HG02938 (cell line): ENCODE results near the gene ST6GAL1.

Experiments used
- ATAC-seq: cut with Tn5 transposase; IDR thresholded peaks from one replicate; pipeline ENCODE4 v1.9.1; 2021; ENCODE audit warnings: mild to moderate bottlenecking, moderate library complexity; ENCODE audit not compliant: unreplicated experiment

The ST6GAL1 gene

DNA sequence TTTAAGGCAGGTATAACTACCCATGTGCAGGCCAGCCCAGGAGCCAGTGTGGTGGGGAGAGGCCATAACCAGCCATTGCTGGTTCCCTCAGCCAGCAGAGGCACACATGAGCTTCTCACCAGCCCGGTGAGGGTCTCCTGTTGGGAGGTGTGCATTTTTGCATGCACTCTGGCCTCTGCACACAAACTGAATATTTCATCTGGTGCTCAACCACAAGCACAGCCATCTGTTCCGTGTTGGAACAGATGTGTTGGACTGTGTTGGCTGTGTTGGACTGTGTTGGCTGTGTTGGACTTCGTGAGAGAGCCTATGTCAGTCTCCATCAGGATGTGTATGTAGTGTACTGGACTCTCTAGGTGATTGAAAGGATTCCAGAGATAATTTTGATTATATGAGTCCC is 141.8 kb downstream of the ST6GAL1 start:
- no peak for ATAC-seq

DNA sequence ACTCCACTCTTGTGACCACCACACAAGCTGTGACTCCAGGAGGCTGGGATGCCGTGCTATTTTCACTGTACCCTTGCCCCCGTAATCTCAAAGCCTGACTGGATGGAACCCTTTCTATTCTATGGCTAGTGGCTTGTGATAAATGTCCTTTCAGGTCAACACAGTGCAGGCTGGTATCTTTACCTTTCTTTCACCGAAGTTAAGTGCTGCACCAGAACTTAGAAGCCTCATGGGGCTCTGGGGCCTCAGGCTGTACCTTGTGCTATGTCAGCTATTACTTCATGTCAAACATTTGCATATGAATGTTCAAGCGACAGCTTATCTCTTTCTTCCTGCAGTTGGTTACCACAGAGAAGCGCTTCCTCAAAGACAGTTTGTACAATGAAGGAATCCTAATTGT is 142.2 kb downstream of the ST6GAL1 start:
- no peak for ATAC-seq

DNA sequence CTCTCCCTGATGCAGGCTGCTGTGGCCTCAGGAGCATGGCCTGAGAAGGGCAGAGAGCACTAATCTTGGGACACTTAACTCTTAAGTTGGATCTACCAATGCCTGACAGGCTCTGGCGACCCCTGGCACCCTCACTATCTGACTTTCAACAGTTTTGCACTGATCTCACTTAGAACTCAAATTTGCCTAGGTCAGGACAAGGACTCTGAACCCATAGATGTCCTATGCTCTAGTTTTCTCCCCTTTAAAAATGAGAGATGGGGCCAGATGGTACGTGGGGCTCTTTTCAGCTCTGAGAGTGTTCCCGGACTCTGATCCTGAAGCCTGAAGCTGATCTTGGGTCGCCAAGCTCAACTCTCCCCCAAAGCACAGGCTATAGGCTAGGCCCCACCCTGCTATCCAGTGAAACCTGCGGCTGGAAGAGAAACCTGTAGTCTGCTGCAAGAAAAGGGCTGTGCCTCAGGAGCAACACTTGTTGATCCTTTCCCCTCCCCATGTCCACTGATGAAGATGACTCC is 143.3 kb downstream of the ST6GAL1 start:
- no peak for ATAC-seq

DNA sequence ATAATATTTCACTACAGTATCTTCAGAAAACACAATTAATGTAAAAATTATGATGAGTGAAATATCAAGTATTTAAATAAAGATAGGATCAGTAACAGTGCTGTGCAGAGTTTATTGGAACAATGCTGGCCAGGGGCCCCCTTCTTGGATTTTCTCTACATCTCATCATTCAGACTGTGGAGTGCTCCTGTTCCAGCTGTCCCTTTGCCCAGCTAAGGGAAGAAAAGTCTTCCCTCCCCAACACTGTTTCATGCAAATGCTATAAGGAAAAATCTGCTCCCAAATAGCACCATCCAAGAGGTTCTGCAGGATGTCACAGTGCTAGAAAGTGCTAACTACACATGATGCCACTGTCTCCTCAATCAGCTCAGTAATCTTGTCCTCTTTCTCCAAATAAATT is 144.5 kb downstream of the ST6GAL1 start:
- no peak for ATAC-seq

DNA sequence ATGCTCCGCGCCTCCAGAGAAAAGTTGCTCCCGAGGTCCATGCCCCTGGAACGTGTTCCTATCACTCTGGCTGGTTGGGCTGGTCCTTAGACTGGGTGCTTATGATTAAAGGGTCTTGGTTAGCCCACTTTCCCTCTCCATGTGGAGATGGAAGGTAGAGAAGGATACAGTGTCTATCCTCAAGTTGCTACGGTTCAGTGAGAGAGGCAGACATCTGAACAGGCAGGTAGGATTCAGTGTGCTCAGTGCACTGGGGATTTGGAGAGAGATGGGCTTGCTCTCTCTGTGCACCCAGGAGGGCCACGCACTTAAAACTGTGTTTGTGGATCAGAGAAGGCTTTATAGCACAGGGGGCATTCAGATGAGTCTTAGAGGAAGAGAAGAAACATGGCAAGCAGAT is 146.0 kb downstream of the ST6GAL1 start:
- no peak for ATAC-seq

DNA sequence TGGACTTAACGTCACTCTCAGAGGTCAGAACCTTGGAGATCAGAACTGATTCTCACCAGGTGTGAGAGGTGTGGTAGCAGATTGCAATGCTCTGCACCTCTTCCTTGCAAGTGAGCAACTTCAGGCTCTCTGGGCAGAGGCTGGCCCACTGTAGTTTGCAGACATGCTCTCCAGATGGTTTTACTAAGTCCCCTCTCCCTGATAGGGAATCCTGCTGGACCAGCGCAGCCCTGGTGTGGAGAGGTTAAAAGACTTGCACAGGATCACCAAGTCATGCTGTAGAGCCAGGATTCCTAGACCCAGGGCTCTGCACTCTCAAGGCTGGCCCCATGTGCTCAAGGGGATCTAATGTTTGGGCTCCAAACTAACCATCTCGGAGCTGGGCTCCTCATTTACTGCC is 146.8 kb downstream of the ST6GAL1 start:
- ATAC-seq: no peak

DNA sequence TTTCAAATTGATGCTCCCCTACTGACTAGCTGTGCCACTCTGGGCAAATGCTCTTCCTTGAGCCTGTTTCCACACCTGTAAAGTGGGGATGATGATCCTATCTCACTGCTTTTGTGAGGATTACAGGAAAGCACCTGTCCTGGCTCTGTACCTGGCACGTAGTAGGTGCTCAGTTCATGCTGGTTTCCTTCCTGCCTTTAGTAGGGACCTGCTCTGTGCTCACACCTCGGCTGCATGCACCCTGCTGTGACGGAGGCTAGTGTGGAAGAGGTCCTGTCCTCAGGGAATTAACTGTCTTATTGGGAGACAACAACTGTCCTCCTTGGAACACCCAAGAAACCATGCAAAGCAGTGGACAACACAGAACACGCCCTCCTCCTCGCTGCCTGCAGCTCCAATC is 147.2 kb downstream of the ST6GAL1 start:
- no peak for ATAC-seq

DNA sequence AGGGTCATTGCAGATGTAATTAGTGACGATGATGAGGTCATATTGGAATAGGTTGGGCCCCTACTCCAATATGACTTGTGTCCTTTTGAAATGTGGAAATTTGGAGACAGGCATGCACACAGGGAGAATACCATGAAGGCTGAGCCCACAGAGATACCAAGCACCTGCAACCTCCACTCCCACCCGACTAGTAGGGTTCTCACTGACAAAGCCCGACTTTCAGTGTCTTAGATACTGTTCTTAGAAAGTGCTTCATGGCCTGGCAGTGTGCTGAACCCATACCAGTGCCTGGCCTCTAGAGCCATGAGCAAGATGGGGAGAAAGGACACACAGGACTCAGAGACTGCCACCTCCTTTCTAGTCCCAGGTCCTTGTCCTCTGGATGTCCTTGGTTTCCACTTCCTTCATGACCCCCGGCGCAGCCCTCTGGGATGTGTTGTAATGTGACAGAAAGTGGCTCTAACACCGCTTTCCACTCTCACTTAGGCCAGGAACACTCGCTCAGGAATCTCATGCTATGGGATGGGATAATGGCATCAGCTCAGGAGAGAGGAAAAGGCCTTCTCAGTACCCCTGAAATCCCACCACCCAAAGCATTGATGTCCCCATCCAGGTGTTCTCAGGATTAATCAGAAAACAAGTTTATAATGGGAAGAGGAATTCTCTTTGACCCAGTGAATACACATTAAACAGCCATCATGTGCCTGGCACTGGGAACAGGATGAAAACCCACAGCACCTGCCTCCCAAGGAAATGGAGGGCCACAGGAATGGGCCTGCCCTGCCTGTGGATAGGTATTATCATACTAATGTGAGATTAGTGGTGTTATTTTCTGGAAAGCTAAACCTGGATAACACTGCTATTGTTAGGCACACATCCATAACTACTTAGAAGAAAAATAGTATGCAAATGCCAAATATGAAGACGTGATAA is 149.0 kb downstream of the ST6GAL1 start:
- no peak for ATAC-seq

DNA sequence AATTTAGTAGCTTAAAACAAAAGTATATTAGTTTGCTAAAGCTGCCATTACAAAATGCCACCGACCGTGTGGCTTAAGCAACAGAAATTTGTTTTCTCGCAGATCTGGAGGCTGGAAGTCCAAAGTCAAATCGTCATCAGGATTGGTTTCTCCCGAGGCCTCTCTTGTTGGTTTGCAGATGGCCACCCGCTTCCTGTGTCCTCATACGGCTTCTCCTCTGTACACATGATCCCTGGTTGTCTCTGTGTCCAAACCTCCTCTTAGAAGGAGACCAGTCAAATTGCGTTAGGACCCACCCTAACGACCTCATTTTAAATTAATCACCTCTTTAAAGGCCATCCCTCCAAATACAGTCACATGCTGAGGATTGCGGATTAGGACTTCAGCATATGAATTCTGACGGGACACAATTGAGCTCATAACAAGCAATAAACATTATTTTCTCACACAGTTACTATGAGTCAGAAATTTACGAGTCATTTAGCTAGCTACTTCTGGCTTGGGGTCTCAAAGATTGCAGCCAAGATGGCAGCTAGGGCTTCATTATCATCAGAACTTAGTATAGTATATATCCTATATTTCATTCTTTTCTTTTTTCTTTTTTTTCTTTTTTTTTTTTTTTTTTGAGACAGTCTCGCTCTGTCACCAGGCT is 150.6 kb downstream of the ST6GAL1 start:
- ATAC-seq: no peak

DNA sequence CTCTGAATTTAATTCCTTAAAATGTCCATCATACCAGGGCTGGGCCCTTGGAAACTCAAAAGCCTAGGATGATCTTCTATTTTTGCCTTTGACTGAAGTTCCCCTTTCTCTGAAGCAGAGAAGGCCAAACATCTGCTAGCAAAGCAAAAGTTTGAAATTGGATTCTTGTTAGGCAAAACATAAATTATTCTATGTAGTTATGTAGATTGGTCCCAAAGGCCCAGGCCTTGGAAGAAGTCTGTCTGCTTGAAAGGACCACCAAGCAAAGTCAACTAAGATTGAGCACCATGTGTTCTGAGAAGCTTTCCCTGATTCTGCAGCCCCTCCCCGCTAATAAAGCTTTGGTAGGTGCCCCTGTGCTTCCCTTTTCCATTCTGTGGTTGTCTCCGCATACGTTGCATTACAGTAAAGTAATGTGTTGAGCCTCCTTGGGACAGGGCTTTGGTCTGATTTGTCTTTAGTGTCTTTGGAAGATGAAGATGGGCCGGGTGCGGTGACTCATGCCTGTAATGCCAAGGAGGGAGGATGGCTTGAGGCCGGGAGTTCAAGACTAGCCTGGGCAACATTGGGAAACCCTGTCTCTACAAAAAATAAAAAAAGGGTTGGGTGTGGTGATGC is 152.5 kb downstream of the ST6GAL1 start:
- ATAC-seq: no peak

DNA sequence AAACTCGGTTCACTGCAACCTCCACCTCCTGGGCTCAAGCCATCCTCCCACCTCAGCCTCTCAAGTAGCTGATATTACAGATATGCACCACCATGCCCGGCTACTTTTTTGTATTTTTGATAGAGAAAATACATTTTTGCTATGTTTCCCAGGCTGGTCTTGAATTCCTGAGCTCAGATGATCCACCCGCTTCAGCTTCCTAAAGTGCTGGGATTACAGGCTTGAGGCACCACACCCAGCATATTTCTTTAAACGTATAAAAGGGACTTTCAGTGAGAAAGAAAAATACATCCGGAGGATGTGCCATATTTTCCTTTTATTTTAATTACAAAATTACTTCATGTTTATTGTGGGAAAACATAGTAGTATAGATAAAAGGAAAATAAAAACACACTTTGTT is 153.8 kb downstream of the ST6GAL1 start:
- ATAC-seq: no peak

DNA sequence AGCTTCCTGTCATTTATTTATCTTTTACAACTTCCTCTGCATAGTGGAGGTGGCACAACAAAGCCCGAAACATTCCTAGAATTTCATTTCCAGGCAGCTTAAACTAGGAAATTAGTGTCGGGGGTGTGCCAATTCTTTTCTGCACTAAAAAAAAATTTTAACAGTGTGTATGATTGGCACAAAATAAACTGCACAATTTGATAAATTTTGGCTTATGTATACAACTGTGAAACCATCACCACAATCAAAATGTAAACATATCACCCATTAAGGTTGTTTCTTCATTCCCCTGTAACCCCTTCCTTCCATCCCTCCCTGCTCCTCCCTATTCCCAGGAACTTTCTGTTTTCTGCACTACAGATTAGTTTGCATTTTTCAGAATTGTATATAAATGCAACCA is 154.3 kb downstream of the ST6GAL1 start:
- no peak for ATAC-seq

DNA sequence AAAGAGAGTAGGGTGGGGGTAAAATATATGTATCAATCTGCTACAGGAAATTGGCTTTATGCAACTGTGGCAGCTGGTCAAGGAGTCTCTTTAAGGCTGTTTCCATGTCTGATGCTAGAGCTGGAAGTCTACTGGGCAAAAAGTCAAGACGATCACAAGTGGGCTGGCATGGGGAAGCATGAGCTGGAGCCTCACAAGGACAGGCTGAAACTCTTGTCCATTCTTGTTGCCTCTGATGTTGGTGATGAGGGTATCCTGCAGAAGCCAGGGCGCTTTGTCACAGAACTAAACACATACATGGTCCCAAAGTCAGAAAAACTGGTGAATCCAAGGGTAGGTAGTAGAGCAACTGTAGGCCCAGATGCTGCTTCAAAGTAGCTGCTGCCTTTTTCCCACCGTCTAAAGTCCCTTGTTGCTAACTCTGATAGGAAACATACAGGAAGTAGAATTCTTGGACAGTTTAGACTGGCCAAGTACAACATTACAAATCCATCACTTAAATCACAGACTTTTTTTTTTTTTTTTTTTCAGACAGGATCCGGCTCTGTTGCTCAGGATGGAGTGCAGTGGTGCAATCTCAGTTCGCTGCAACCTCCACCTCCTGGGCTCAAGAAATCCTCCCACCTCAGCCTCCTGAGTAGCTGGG is 154.8 kb downstream of the ST6GAL1 start:
- no peak for ATAC-seq

DNA sequence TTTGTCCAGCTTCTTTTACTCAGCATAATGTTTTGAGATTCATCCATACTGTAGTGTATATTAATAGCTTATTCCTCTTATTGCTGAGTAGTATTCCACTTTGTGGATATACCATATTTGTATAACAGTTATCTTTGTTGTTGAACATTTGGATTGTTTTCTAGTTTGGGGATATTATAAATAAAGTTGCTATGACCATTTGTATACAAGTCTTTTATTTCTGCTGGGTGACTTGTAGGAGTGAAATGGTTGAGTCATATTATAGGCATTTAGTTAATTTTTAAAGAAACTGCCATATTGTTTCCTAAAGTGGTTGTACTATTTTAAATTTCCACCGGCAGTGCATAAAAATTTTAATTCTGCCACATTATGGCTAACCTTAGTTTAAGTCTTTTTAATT is 155.6 kb downstream of the ST6GAL1 start:
- ATAC-seq: no peak

DNA sequence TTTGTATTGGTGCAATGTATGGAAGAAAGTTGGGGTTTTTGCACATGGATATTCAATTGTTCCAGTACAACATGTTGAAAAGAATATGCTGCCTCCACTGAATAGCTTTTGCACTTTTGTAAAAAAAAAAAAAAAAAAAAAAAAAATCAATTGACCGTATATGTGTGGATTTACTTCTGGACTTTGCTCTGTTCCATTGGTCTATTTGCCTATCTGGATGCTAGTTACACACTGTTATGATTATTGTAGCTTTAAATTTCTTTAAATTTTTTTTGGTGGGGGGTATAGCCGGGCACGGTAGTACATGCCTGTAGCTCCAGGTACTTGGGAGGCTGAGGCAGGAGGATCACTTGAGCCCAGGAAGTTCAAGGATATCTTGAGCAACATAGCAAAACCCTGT is 156.5 kb downstream of the ST6GAL1 start:
- ATAC-seq: no peak

DNA sequence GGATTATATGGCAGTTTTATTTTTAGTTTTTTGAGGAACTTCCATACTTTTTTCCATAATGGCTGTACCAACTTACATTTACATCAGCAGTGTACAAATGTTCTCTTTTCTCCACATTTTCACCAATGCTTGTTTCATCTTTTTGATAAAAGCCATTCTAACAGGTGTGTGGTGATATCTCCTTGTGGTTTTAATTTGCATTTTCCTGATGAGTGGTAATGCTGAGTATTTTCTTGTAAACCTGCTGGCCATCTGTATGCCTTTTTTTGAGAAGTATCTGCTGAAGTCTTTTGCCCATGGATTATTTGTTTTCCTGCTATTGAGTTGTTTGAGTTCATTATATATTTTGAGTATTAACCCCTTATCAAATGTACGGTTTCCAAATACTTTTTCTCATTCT is 158.4 kb downstream of the ST6GAL1 start:
- ATAC-seq: no peak

DNA sequence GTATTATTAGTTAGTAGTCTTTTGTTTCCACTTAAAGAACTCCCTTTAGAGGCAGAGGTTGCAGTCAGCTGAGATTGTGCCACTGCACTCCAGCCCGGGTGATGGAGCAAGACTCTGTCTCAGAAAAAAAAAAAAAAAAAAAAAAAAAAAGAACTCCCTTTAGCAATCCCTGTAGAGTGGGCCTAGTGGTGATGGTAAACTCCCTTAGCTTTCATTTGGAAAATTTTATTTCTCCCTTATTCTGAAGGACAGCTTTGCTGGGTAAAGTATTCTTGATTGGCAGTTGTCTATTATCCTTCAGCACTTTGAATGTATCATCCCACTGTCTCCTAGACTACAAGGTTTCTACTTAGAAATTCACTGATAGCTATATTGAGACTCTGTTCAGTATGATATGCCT is 163.0 kb downstream of the ST6GAL1 start:
- ATAC-seq: no peak

DNA sequence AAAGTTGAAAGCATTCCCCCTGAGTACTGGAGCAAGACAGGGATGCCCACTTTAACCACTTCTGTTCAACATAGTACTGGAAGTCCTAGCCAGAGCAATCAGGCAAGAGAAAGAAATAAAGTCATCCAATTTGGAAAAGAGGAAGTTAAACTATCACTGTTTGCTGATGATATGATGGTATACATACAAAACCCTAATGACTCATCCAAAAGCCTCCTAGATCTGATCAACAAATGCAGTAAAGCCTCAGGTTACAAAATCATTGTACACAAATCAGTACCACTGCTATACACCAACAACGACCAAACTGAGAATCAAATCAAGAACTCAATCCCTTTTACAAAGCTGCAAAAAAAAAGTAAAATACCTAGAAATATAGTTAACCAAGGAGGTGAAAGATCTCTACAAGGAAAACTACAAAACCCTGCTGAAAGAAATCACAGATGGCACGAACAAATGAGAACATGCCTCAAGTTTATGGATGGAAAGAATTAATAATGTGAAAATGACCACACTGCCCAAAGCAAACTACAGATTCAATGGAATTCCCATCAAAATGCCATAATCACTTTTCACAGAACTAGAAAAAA is 168.7 kb downstream of the ST6GAL1 start:
- no peak for ATAC-seq

DNA sequence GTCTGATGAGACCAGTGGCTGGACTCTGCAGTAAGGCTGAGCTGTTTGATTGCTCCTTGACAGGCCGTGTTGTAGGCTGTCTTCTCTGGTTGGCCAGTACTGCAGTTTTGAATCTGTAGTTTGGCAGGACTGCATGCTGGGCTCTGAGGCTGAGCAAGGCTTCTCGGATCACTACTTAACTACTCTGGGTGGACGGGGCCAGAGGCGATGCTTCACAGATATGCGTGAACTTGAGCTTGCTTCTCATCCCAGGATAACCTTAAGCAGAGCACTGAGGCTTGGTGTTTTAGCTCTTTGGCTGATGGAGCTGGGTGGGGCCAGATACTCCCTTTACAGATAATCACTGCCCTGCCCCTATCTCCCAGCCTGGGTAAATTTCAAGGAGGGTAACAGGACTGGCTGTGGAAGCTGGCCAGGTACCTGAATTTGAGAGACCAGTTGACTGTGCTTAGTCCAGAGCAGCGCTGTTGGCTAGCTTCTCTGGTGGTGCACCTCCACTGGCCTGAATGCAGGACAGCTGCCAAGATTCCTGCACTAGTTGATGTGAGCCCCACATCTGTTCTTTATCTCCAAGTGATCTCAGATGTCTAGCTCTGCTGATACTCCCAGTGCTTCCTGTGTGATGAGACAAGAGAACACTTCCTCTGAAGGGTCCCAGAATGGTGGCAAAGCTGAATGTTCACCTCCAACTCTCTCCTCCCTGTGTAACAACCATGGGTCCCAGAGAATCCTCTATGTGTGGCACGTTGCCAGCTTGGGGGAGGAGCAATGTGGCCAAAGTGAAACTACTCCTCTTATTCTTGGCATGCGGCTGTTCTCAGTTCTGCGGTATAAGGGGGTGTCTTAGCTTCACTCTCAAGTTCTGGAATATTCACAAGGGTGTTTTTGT is 171.1 kb downstream of the ST6GAL1 start:
- ATAC-seq: no peak

DNA sequence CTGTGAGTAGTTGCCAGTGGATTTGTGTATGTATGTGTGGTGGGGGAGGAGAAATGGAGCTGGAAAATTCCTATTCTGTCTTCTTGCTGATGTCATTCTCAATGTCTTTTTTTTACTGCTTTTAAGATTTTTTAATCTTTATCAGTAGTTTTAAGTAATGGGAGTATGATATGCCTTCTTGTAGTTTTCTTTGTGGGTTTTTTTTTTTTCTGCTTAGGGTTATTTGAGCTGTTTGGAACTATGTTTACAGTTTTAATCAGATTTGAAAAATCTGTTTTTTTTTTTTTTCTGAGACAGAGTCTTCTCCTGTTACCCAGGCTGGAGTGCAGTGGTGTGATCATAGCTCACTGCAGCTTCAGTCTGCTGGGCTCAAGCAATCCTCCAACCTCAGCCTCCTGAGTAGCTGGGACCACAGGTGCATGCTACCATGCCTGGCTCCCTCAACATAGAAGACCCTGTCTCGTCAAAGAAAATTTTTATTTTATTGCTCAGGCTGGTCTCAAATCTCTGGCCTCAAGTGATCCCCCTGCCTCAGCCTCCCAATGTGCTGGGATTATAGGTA is 171.8 kb downstream of the ST6GAL1 start:
- no peak for ATAC-seq
